HuH-7.5 (cell line): ENCODE results near the gene CRYM.

Source experiments
- DNase-seq: peaks from one replicate; pipeline ENCODE4 v3.0.0; 2011; ENCODE audit warnings: low spot score

CRYM gene

GRCh38 chr16:21244518-21245215, 33.4 kb downstream of the CRYM start:
- DNase-seq, result no peak

DNA sequence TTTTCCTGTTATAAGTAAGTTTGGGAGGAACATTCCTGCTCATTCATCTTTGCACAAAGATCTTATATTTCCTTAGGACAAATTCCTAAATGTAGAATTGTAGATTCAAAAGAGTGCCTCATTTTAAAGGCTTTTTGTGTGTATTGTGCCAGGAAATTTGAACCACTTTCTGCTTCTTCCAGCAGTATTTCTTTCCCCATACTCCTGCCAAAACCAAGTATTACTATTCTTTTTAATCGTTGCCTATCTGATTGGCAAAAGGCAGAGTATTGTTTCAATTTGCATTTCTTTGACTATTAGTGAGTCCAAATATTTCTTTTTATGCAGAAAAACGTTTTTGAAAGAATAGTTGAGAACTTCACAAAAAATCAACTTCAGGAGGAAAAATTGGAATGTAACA, 35.3 kb downstream of the CRYM start:
- DNase-seq, result no peak

- no peak for DNase-seq
These were observed 38.4 kb downstream of the CRYM start for GRCh38 chr16:21239646-21240045.

DNA sequence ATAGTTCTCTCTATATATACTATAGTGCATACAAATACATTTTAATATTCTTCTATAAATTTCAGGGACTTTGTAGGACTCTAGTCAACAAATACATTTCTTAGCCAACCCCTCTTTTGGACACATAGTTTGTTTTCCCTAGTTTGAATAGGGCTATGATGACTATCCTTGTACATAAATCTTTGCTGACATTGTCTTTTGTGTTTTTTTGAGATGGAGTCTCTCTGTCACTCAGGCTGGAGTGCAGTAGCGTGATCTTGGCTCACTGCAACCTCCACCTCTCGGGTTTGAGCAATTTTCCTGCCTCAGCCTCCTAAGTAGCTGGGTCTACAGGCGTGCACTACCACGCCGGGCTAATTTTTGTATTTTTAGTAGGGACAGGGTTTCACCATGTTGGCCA, 41.3 kb downstream of the CRYM start:
- DNase-seq, result no peak

DNA sequence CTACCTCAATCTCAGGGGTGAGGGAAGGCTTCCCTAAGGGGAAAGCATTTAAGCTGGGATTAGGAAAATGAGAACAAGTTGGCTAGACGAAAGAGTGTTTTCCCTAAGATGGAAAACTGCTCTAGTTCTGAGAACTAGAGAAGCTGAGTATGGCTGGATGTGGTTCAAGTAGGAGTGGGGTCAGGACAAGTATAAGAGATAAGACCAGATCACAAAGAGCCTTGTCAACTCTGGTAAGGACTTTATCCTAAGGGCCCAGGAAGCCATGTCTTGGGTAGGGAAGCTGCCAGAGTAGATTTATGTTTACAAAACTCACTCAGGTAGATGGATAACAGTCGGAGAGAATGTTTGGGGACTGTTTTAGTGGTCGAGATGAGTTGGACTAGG, 42.9 kb downstream of the CRYM start:
- no peak for DNase-seq

GRCh38 chr16:21233521-21234150, 44.5 kb downstream of the CRYM start, which contains the start of gene ANKS4B:
Gene ANKS4B, plus strand, starts transcription at chr16:21233699. Its CDS starts 39 bp downstream, at chr16:21233738.
- peak; percentile 19 for DNase-seq

DNA sequence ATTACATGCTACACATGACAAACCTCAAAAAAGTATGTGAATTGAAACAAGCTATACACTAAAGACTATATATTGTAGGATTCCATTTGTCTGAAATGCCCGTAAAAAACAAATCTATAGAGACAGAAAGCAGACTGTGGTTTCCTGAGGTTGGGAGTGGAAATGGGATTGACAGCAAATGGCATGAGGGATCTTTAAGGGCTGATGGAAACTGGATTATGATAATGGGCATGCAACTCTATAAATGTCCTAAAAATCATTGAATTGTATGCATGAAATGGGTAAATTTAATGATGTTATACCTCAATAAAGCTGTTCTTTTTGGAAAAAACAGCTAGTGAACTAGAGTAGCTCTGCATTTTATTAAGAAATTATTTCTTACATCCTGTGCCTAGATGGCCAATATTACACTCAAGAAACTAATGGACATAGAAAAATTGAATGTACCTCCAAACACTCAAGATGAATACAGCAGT, 45.0 kb downstream of the CRYM start:
- DNase-seq, result no peak

GRCh38 chr16:21228361-21228872, 49.7 kb downstream of the CRYM start:
- DNase-seq, result no peak

GRCh38 chr16:21227866-21228265, 50.2 kb downstream of the CRYM start:
- no peak for DNase-seq

GRCh38 chr16:21226749-21227148, 51.3 kb downstream of the CRYM start:
- DNase-seq, result no peak

- no peak for DNase-seq
These were observed 53.3 kb downstream of the CRYM start for GRCh38 chr16:21224800-21225199.

DNA sequence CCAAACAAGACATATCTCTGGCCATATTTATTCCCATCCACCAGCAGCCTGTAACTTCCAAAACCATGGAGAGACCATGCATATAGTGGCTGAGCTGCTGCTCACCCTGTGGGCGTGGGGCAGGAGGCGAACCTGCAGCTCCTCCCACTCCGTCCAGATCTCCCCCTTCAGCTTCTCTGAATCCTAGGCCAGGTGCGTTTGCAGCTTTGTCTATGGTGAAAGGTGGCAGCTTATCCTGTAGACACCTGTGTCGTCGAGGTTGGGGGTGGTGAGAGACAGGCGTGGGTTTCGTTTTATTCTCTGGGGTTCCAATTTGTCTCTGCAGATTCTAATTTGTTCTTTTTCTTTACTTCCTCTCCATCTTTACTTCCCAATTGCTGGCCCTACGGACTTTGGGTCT, 54.3 kb downstream of the CRYM start:
- DNase-seq, result no peak

DNA sequence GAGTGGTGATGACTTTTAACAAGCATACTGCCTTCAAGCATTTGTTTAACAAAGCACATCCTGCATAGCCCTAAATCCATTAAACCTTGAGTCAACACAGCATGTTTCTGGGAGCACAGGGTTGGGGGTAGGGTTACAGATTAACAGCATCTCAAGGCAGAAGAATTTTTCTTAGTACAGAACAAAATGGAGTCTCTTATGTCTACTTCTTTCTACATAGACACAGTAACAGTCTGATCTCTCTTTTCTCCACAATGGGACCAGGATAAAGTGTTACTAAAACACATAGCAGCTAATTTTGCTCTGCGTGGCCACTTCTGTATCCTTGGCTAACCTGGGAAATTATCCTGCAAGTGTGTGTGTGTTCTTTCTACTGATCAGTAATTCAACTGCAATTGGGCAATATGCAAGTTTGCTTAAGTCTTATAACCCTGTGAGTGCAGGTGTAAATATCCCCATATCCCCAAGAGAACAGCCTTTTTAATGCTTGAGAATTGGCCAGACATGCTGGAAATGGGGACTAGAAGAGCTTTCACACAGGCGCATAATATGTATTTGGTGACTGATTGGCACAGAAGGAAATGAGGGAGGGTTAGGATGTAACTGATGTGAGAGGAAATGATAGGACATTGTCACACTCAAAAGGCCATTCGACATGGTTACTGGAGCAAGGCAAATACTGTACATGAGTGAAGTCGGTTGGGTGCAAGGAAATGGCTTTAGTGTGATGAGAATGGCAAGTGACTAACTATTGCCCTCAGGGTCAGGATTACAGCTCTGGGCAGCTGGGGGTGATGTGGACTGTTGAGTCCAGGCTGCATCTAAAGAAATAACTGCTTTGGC, 55.4 kb downstream of the CRYM start:
- DNase-seq, result no peak

- no peak for DNase-seq
These were observed 58.5 kb downstream of the CRYM start for GRCh38 chr16:21219551-21219950.

GRCh38 chr16:21218153-21218552, 59.9 kb downstream of the CRYM start:
- DNase-seq, result no peak

GRCh38 chr16:21217121-21217520, 61.0 kb downstream of the CRYM start:
- no peak for DNase-seq

DNA sequence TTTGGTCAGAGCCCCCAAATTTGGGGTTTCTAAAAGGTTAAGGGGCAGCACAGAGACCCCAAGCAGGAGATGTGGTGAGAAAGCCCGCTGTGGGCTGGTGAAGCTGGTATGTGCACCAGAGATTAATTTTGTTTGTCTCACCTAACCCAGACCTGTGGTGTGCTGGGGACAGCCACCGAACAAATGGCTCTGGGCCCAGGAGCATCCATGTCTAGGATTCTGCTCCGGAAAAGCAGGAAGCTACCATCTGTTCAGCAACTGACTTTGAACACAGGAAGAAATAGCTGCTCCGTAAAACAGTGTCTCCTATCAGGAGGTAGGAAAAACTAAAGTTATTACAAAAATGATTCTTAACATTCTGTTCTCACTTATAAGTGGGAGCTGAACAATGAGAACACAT, 64.0 kb downstream of the CRYM start:
- DNase-seq, result no peak

- DNase-seq, result no peak
These were observed 66.6 kb downstream of the CRYM start, which contains the start of gene ZP2 for GRCh38 chr16:21211486-21211885. Gene ZP2, minus strand, starts transcription at chr16:21211574. Its CDS starts 27 bp downstream, at chr16:21211547.
